Neural cell (in vitro differentiated cells): ENCODE results near the gene LRMDA.

Source experiments
- CTCF ChIP-seq: fragments of 450-650 bp; IDR thresholded peaks from 2 replicates; pipeline ENCODE4 v1.5.1; 2014; ENCODE audit warnings: antibody characterized with exemption, mild to moderate bottlenecking, moderate library complexity; ENCODE audit not compliant: poor library complexity, severe bottlenecking
- EZH2 ChIP-seq: fragments of 200-600, 300-800 bp; shearing (Covaris generic), sonication (generic); IDR thresholded peaks from 2 replicates; pipeline ENCODE4 v1.6.1; 2014; ENCODE audit warnings: antibody characterized with exemption, low read length, borderline replicate concordance, mild to moderate bottlenecking; ENCODE audit not compliant: insufficient read depth, poor library complexity, severe bottlenecking
- MXI1 ChIP-seq: fragments of 450-650 bp; conservative IDR thresholded peaks from 2 replicates; pipeline ENCODE4 v1.6.1; 2014; ENCODE audit warnings: antibody characterized with exemption, mild to moderate bottlenecking; ENCODE audit not compliant: poor library complexity, severe bottlenecking
- RAD21 ChIP-seq: fragments of 450-650 bp; conservative IDR thresholded peaks from 2 replicates; pipeline ENCODE4 v1.6.1; 2014; ENCODE audit warnings: antibody characterized with exemption, mild to moderate bottlenecking, moderate library complexity
- REST ChIP-seq: IDR thresholded peaks from 2 replicates; pipeline ENCODE4 v1.6.1; 2012; ENCODE audit warnings: borderline replicate concordance
- TAF1 ChIP-seq: IDR thresholded peaks from 2 replicates; pipeline ENCODE4 v1.6.1; 2012; ENCODE audit warnings: low read depth

GRCh38 chr10:75765789-75766096 lies 334.3 kb downstream of the LRMDA start:
- TF ChIP-seq CTCF: peak; percentile 33
- TF ChIP-seq EZH2: no peak
- TF ChIP-seq RAD21: peak; percentile 40
- no peak for TF ChIP-seq TAF1
- TF ChIP-seq REST: no peak
- TF ChIP-seq MXI1: no peak
